ENCODE results near the gene MIA. TPM values are rescaled to one million over a fixed set of nuclear protein-coding genes. Genes with fewer than 3 reads are reported as not detected.
A peak's percentile ranks its signal among the peaks of the same experiment; 100 is the strongest.

MIA gene
- total RNA-seq, 1 donor from 2014 or later, result 1.2 TPM

- TF ChIP-seq CTCF (IDR thresholded peaks at IDR 0.05; ENCODE audit: unreplicated experiment), result no peak
- Mint-ChIP-seq H3K4me1 (peaks cover 40% of the 10 kb centered on the region), H3K36me3 (peaks cover 2% of the 10 kb centered on the region), H3K27me3 (ENCODE audit: low read depth) (no peaks in the 10 kb centered on the region), H3K4me3 (peak within 1 kb of the TSS; percentile 85), H3K27ac (peak within 1 kb of the TSS; percentile 99), H3K9me3 (no peaks in the 10 kb centered on the region)
- peak; percentile 100 for DNase-seq (ENCODE audit: low spot score in 2 of 2, unreplicated experiment in 2 of 2)
These were observed 23.6 kb downstream of the MIA start, which contains the start of gene EGLN2 for GRCh38 chr19:40798683-40799557. Gene EGLN2 (plus strand): TSS chr19:40799191. CDS start chr19:40800573, 1,382 bp downstream.

GRCh38 chr19:40799558-40800338 lies 24.4 kb downstream of the MIA start:
- Mint-ChIP-seq H3K27me3 (ENCODE audit: low read depth) (no peaks in the 10 kb centered on the region), H3K4me1 (peaks cover 44% of the 10 kb centered on the region), H3K4me3 (peak overlapping the region; percentile 82), H3K36me3 (peaks cover 2% of the 10 kb centered on the region), H3K9me3 (no peaks in the 10 kb centered on the region), H3K27ac (peak overlapping the region; percentile 94)
- DNase-seq (ENCODE audit: low spot score in 2 of 2, unreplicated experiment in 2 of 2), result no peak
- TF ChIP-seq CTCF (IDR thresholded peaks at IDR 0.05; ENCODE audit: unreplicated experiment), result no peak

DNA sequence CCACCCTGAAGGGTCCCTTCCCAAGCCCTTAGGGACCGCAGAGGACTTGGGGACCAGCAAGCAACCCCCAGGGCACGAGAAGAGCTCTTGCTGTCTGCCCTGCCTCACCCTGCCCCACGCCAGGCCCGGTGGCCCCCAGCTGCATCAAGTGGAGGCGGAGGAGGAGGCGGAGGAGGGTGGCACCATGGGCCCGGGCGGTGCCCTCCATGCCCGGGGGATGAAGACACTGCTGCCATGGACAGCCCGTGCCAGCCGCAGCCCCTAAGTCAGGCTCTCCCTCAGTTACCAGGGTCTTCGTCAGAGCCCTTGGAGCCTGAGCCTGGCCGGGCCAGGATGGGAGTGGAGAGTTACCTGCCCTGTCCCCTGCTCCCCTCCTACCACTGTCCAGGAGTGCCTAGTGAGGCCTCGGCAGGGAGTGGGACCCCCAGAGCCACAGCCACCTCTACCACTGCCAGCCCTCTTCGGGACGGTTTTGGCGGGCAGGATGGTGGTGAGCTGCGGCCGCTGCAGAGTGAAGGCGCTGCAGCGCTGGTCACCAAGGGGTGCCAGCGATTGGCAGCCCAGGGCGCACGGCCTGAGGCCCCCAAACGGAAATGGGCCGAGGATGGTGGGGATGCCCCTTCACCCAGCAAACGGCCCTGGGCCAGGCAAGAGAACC lies 25.1 kb downstream of the MIA start:
- Mint-ChIP-seq H3K9me3 (no peaks in the 10 kb centered on the region), H3K4me3 (peak overlapping the region; percentile 82), H3K27ac (peak overlapping the region; percentile 94), H3K4me1 (peaks cover 47% of the 10 kb centered on the region), H3K27me3 (ENCODE audit: low read depth) (no peaks in the 10 kb centered on the region), H3K36me3 (peaks cover 2% of the 10 kb centered on the region)
- DNase-seq (ENCODE audit: low spot score in 2 of 2, unreplicated experiment in 2 of 2), result no peak
- no peak for TF ChIP-seq CTCF (IDR thresholded peaks at IDR 0.05; ENCODE audit: unreplicated experiment)

DNA sequence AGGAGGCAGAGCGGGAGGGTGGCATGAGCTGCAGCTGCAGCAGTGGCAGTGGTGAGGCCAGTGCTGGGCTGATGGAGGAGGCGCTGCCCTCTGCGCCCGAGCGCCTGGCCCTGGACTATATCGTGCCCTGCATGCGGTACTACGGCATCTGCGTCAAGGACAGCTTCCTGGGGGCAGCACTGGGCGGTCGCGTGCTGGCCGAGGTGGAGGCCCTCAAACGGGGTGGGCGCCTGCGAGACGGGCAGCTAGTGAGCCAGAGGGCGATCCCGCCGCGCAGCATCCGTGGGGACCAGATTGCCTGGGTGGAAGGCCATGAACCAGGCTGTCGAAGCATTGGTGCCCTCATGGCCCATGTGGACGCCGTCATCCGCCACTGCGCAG lies 25.7 kb downstream of the MIA start:
- Mint-ChIP-seq H3K36me3 (peaks cover 2% of the 10 kb centered on the region), H3K4me1 (peaks cover 47% of the 10 kb centered on the region), H3K4me3 (peak overlapping the region; percentile 82), H3K27me3 (ENCODE audit: low read depth) (no peaks in the 10 kb centered on the region), H3K27ac (no peak overlapping the region), H3K9me3 (no peaks in the 10 kb centered on the region)
- no peak for TF ChIP-seq CTCF (IDR thresholded peaks at IDR 0.05; ENCODE audit: unreplicated experiment)
- DNase-seq (ENCODE audit: low spot score in 2 of 2, unreplicated experiment in 2 of 2), result no peak

DNA sequence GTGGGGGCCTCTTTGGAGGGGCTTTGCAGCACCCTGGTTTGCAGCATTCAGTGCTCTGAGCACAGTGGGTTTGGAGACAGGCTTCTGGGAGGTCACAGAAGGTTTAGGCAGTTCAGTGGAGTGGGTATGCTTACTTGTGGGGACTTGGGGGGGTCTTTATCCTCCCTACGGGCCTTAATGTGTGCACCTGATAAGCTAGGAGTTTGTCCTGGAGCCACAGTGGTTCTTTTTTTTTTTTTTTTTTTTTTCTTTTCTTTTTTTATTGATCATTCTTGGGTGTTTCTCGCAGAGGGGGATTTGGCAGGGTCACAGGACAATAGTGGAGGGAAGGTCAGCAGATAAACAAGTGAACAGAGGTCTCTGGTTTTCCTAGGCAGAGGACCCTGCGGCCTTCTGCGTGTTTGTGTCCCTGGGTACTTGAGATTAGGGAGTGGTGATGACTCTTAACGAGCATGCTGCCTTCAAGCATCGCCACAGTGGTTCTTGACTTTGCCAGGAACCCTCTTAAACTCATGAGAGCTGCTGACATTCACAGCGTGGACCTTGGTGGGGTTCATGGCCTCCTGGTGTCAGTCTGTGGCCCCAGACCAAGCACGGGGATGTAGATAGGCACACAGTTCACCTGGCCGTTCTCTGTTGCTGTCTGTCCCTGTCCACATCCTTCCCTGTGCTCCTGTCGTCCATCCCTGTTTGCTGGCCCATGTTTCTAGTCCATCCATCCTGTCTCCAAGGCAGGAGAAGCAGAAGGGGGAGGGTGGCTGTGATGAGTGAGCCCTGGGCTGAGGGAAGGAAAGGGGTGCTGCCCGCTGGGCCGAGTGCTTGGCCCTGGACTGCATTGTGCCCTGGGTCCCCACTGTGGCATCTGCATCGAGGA lies 26.3 kb downstream of the MIA start:
- DNase-seq (ENCODE audit: low spot score in 2 of 2, unreplicated experiment in 2 of 2), result no peak
- peak overlapping the region; percentile 34 for H3K27ac Mint-ChIP-seq
- no peak for TF ChIP-seq CTCF (IDR thresholded peaks at IDR 0.05; ENCODE audit: unreplicated experiment)
- no peaks in the 10 kb centered on the region for H3K9me3 Mint-ChIP-seq
- H3K27me3 Mint-ChIP-seq (ENCODE audit: low read depth), result no peaks in the 10 kb centered on the region
- H3K36me3 Mint-ChIP-seq, result peaks cover 2% of the 10 kb centered on the region
- peak overlapping the region; percentile 82 for H3K4me3 Mint-ChIP-seq
- H3K4me1 Mint-ChIP-seq, result peaks cover 54% of the 10 kb centered on the region

Data from mesothelial cell of epicardium (in vitro differentiated cells).